GM19328 (cell line): Measurements from ENCODE around the gene RASGRF1.

Experiments used
- ATAC-seq: cut with Tn5 transposase; IDR thresholded peaks from one replicate; pipeline ENCODE4 v1.9.1; 2021; ENCODE audit warnings: mild to moderate bottlenecking, moderate library complexity; ENCODE audit not compliant: unreplicated experiment

The RASGRF1 gene

DNA sequence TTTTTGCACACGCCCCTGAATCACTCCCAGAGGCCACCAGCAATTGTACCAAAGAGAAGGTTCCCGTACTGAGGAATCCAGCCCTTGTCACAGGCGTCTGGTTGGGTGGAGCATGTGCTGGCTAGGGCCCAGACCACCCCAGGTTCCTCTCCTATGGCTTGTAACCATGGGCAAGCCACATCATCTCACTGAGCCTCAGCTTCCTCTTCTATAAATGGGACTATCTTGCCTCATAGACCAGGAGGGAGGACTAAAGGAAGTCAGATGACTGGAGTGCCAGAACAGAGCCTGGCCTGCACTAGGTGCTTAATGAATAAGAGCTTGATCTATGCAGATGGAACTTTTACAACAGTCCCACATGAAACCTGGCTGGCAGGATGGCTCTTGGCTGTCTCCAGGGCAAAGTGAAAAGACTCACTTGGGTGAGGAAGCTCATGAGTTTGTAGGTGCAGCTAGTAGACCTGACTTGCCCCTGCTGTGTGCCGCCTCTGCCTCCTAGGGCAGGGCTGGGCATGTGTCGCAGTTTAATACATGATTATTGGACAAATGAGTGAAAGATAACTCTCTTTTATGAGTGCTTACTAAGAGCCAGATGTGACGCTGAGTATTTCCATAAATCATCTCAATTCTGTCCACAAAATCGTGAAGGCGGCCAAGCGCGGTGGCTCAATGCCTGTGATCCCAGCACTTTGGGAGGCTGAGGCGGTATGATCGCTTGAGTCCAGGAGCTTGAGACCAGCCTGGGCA lies 175.1 kb downstream of the RASGRF1 start:
- ATAC-seq, result no peak

DNA sequence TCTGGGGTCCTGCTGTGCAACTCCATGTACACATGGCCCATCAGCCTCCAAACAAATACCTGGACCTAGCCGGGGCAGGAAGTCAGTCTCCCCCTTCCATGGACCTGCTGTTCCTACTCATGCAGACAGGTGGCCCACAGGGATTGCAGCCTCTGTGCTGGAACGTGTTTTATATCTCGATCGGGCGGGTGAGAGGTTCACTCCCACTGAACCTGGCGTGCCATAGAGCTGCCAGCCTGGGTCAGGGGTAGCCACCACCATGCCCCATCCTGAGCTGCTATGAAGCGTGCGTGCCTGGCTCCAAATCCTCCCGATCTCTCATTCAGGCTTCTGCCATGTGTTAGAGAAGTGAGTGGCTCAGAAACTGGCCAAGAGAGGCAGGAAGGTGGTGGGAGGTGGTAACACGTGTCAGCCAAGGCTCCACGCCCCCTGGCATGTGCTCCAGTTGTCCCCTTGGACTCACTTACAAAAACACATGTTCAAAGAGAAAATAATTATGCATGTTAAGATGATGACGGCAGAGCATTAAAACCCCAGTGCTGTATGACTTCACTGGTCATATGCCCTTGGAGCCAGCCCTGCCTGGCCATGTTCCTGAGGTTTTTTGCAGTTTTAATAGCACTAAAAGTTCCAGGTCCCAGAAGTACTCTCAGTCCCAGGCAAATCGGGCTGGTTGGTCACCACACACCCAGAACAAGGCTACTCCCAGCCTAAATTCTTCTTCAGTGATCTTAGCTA lies 176.4 kb downstream of the RASGRF1 start:
- no peak for ATAC-seq

DNA sequence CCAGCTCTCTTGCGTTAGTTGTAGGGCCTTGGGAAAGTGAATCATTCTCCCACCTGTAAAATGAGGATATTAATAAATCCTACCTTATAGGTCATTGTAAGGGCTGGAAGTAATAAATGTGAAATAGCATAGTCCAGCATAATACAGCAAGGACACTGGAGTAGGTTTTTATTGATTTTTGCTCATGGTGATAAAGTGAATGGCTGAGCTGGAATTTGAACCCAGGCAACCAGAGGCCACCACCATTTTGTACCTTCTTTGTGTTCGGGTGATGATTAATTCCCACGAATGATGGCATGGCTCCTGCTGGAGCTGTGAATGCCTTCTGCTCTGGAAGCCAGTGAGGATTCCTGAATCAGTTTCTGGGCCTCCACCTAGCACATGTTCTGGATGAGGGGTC lies 177.6 kb downstream of the RASGRF1 start:
- ATAC-seq, result no peak

DNA sequence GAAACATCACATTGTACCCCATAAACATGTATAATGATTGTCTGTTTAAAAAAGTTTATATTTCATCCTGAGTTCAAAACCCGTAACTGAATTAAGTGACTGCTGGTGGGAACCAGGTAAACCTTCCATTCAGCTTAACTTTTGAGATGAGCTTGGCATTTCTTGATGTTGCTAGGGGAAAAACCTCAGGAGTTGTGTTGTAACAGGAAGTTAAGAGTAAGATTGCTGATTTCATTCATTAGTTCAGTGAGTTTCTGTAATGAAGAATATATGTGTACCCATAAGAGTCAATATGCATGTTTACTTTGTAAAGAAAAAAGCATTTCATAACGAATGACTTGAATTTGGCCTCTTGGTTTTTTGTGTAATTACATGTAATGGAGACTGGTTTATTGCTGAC lies 178.3 kb downstream of the RASGRF1 start:
- ATAC-seq, result no peak

DNA sequence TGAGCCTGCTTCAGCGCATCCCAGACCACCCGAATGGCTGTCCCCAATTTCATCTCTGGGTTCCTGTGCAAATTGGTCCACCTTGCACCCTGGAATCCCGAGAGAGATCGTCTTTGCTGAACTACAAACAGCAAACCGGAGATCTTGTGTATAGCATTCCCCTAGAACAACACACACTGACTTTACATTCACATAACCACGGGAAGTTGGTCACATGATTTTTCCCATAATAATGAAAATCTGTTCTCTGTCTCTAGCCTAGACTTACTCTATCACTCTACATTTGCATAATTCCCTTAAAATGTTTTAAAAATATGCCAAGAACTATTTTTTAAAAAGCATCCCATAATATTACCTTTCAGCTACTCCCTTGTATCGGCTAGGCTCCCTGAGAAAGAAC lies 180.3 kb downstream of the RASGRF1 start:
- ATAC-seq, result no peak
